Measurements from ENCODE around the gene CUL3. TPM values are rescaled to one million over a fixed set of nuclear protein-coding genes. Genes with fewer than 3 reads are reported as not detected.

Gene CUL3
- total RNA-seq, 1 experiment from 2014 or later, result 114 TPM

DNA sequence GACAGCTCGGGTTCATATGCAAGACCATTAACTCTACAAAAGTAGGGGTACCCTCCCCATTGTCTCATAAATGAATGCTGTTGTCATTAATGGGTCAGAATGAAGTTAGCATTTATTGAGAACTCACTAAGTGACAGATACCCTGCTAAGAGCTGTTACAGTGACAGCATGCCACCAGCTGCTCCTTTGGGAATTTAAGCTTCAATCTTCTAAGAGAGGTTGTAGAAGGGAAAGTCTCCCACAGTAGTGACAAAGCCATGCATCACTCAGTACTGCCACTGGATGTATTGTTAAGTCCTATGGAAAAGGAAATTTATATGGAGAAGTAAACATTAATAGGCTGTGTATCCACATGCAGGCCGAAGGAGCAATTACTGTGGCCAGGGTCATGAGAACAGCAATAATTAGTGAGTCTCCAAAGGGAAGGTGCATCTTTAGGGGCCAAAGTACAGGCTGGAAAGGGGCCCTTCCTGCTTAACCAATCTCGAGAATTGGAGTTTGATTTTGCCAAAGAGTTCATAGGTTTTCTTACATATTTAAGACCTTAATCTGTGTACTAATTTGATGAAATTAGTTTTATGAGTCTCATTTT is 118.8 kb downstream of the CUL3 start:
- no peak overlapping the region for H3K14ac ChIP-seq (ENCODE audit: insufficient read depth, low read length)
- H3K23ac ChIP-seq (ENCODE audit: insufficient read length, low read depth, low read length), result no peak overlapping the region
- no peak for DNase-seq
- H3K4me1 ChIP-seq (ENCODE audit: insufficient read depth, low read length), result peaks cover 3% of the 10 kb centered on the region; the same call in 1 of the 2 replicates
- no peak overlapping the region for H3T11ph ChIP-seq (ENCODE audit: low read length)
- no peak overlapping the region for H2BK120ac ChIP-seq (ENCODE audit: low read depth, low read length, poor library complexity, severe bottlenecking)
- H4K8ac ChIP-seq (replicated peaks; ENCODE audit: insufficient read length, low read depth, low read length), result no peak overlapping the region
- H3K23me2 ChIP-seq (ENCODE audit: insufficient read length, low read depth, low read length, poor library complexity, severe bottlenecking), result no peaks in the 10 kb centered on the region
- H3K4me2 ChIP-seq (ENCODE audit: insufficient read depth, insufficient read length, low read length), result no peak overlapping the region
- no peaks in the 10 kb centered on the region; a peak in 1 of 5 replicates for H3K9me3 Mint-ChIP-seq
- no peak overlapping the region for H3K27ac Mint-ChIP-seq
- H3K79me2 ChIP-seq (ENCODE audit: insufficient read depth, low read length), result no peaks in the 10 kb centered on the region
- H4K20me1 ChIP-seq (ENCODE audit: control insufficient read depth, insufficient read depth, insufficient read length), result no peaks in the 10 kb centered on the region
- H3K18ac ChIP-seq (ENCODE audit: insufficient read length, low read depth, low read length), result no peak overlapping the region
- no peak overlapping the region for H2BK20ac ChIP-seq (ENCODE audit: low read depth, low read length, poor library complexity, severe bottlenecking)
- no peak overlapping the region for H3K27ac ChIP-seq (ENCODE audit: insufficient read length, low read depth, low read length)
- H3K27me3 ChIP-seq (ENCODE audit: insufficient read depth, low read length), result no peaks in the 10 kb centered on the region
- no peak overlapping the region for H3K9ac ChIP-seq (ENCODE audit: extremely low read depth, insufficient read length, low read length)
- no peak overlapping the region for H2BK15ac ChIP-seq (ENCODE audit: low read depth, low read length)
- H2BK12ac ChIP-seq (ENCODE audit: insufficient read length, low read depth, low read length), result no peak overlapping the region
- no peaks in the 10 kb centered on the region for H3K27me3 Mint-ChIP-seq (ENCODE audit: low read depth)
- no peaks in the 10 kb centered on the region for H3K9me3 ChIP-seq (ENCODE audit: control insufficient read depth, low read depth, low read length)
- no peak overlapping the region for H3K4ac ChIP-seq (ENCODE audit: low read depth, low read length)
- H3K36me3 Mint-ChIP-seq (ENCODE audit: insufficient read depth in 1 of 3, low read depth in 3 of 3), result no peaks in the 10 kb centered on the region
- no peak overlapping the region for H2BK5ac ChIP-seq (ENCODE audit: insufficient read length, low read length)
- no peak overlapping the region for H4K5ac ChIP-seq (ENCODE audit: insufficient read length, low read depth, low read length)
- no peaks in the 10 kb centered on the region for H3K79me1 ChIP-seq (ENCODE audit: insufficient read depth, low read depth, low read length, poor library complexity, severe bottlenecking)
- TF ChIP-seq, protein P1, sequence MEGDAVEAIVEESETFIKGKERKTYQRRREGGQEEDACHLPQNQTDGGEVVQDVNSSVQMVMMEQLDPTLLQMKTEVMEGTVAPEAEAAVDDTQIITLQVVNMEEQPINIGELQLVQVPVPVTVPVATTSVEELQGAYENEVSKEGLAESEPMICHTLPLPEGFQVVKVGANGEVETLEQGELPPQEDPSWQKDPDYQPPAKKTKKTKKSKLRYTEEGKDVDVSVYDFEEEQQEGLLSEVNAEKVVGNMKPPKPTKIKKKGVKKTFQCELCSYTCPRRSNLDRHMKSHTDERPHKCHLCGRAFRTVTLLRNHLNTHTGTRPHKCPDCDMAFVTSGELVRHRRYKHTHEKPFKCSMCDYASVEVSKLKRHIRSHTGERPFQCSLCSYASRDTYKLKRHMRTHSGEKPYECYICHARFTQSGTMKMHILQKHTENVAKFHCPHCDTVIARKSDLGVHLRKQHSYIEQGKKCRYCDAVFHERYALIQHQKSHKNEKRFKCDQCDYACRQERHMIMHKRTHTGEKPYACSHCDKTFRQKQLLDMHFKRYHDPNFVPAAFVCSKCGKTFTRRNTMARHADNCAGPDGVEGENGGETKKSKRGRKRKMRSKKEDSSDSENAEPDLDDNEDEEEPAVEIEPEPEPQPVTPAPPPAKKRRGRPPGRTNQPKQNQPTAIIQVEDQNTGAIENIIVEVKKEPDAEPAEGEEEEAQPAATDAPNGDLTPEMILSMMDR (conservative IDR thresholded peaks at IDR 0.05), result no peak
- peaks cover 7 to 8% of the 10 kb centered on the region in 2 experiments for H3K4me1 Mint-ChIP-seq
- no peak overlapping the region for H2AK5ac ChIP-seq (ENCODE audit: insufficient read length, low read length)
- H2AFZ ChIP-seq (ENCODE audit: low read length), result no peak overlapping the region
- no peak overlapping the region for H3K56ac ChIP-seq (ENCODE audit: insufficient read length, low read depth, low read length)
- no CpG with 5 or more reads among the region's 3 CpGs for whole genome bisulfite sequencing (ENCODE audit: extremely low coverage, insufficient read length, low lambda C conversion rate)
- H3K4me3 Mint-ChIP-seq, result no peak overlapping the region
- H4K91ac ChIP-seq (ENCODE audit: insufficient read length, low read depth, low read length), result no peak overlapping the region

Measured in H9 (cell line).